ENCODE measurements around the gene IARS2. TPM values are rescaled to one million over a fixed set of nuclear protein-coding genes. Genes with fewer than 3 reads are reported as not detected.

IARS2 gene
- 108 and 119 TPM in 2 replicates for total RNA-seq

GRCh38 chr1:220094016-220094911 lies at the start of gene IARS2:
Gene IARS2, plus strand, starts transcription at chr1:220094132. Its CDS starts 85 bp downstream, at chr1:220094217.

GRCh38 chr1:220046052-220046930 lies 47.6 kb upstream of the IARS2 start, which contains the start of gene EPRS1:
Gene EPRS1, minus strand, starts transcription at chr1:220046505. Its CDS starts 117 bp downstream, at chr1:220046388.

GRCh38 chr1:220089650-220090556 lies 4.0 kb upstream of the IARS2 start, which contains the start of gene BPNT1:
Gene BPNT1, minus strand, starts transcription at chr1:220089788. Its CDS starts 9,942 bp downstream, at chr1:220079846.

Other genes with a start within 250 kb of the IARS2 start
- not detected in 2 replicates for gene SLC30A10, start 165.6 kb upstream of the IARS2 start, total RNA-seq
- gene EPRS1, start 47.6 kb upstream of the IARS2 start, total RNA-seq = 140 and 175 TPM in 2 replicates
- 17.7 and 33.9 TPM in 2 replicates for gene BPNT1, start 4.3 kb upstream of the IARS2 start, total RNA-seq
- gene RAB3GAP2, start 178.3 kb downstream of the IARS2 start, total RNA-seq = 47.3 and 50.9 TPM in 2 replicates

Data from smooth muscle cell of trachea (primary cell).